Measurements from ENCODE around the gene GAN. TPM values are rescaled to one million over a fixed set of nuclear protein-coding genes. Genes with fewer than 3 reads are reported as not detected.

GAN gene
- total RNA-seq, 1 experiment from 2014 or later, result 22.5 TPM

DNA sequence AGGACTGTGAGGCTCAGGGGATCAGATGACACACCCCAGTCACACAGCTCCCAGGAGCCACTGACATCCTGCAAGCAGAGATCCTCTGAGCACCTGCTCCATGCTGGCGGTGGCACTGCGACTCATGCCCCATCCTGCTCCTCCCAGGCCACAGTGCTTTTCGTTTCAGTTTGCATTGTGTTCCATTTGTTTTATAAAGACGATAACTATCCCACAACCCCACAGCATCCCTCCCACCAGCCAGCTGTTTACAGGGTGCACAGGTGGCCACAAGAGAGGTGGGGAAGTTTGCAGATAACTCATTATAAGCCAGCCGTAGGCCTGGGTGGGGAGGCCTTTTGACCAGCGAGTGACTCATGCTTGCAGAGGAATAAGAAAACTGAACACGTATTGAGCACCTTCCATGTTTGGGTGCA is 48.1 kb upstream of the GAN start:
- no peak overlapping the region for H3K27ac ChIP-seq (ENCODE audit: low read depth, low read length)
- peak overlapping the region in 1 of 2 experiments; percentile 4; a peak in 1 of 4 replicates for H3K4me3 ChIP-seq (replicated peaks in 1 of 2; ENCODE audit: low read depth in 1 of 2, low read length in 2 of 2)
- no peaks in the 10 kb centered on the region for H3K36me3 ChIP-seq (ENCODE audit: control insufficient read depth in 1 of 2, insufficient read depth in 2 of 2, low read length in 2 of 2)
- peak; percentile 77 for ATAC-seq
- no peak overlapping the region for H2AFZ ChIP-seq (ENCODE audit: low read depth, low read length, poor library complexity, severe bottlenecking)
- no peak for DNase-seq (ENCODE audit: low read depth, low spot score)
- POLR2A ChIA-PET, result no interaction called here
- no peaks in the 10 kb centered on the region for H3K79me2 ChIP-seq (ENCODE audit: insufficient read depth, low read length)
- peak overlapping the region; percentile 60 for H3K4me2 ChIP-seq (ENCODE audit: low read length)
- intact Hi-C loops (cut with micrococcal nuclease), result no loop called here
- no peaks in the 10 kb centered on the region for H3K9me3 ChIP-seq (ENCODE audit: control insufficient read depth in 1 of 2, insufficient read depth in 1 of 2, low read depth in 1 of 2, low read length in 2 of 2)
- RAD21 ChIA-PET (ENCODE audit: low non-redundant PET in 1 of 2, low total read pairs in 2 of 2, uncharacterized antibody in 2 of 2, unreplicated experiment in 2 of 2), result no interaction called here
- TF ChIP-seq CBX3 (IDR thresholded peaks at IDR 0.05; ENCODE audit: low read depth) (peak; percentile 83), ZNF274 (IDR thresholded peaks at IDR 0.05; ENCODE audit: low read depth, low read length) (no peak), TCF7L2 (IDR thresholded peaks at IDR 0.05; ENCODE audit: borderline replicate concordance, extremely low read depth, insufficient read depth, insufficient read length) (no peak), SRF (IDR thresholded peaks at IDR 0.05; ENCODE audit: low read depth) (no peak; the same call in 1 of the 2 replicates), YY1 (IDR thresholded peaks at IDR 0.05; ENCODE audit: extremely low read depth, insufficient replicate concordance, low read depth, low read length) (no peak), CTCF (IDR thresholded peaks at IDR 0.05 in 2 of 3, conservative IDR thresholded peaks at IDR 0.05 in 1 of 3; ENCODE audit: borderline replicate concordance in 1 of 3, insufficient read depth in 1 of 3, low read depth in 2 of 3, low read length in 2 of 3) (no peak), RAD21 (IDR thresholded peaks at IDR 0.05; ENCODE audit: low read depth) (0 out of 2 replicates have a peak, but pooled peaks have one; percentile 9), CEBPB (IDR thresholded peaks at IDR 0.05; ENCODE audit: low read depth) (no peak), EZH2 (IDR thresholded peaks at IDR 0.05) (no peak), FOSL1 (IDR thresholded peaks at IDR 0.05; ENCODE audit: low read depth) (peak; percentile 63), ATF3 (IDR thresholded peaks at IDR 0.05) (no peak)
- TF ChIP-seq, protein P1, sequence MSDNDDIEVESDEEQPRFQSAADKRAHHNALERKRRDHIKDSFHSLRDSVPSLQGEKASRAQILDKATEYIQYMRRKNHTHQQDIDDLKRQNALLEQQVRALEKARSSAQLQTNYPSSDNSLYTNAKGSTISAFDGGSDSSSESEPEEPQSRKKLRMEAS (IDR thresholded peaks at IDR 0.05), result peak; percentile 76
- no peaks in the 10 kb centered on the region for H4K20me1 ChIP-seq (ENCODE audit: insufficient read depth)
- H3K9ac ChIP-seq (ENCODE audit: low read length), result 0 out of 2 replicates have a peak overlapping the region, but pooled peaks have one; percentile 5
- no peaks in the 10 kb centered on the region for H3K27me3 ChIP-seq (ENCODE audit: insufficient read depth, low read length)
- CTCF ChIA-PET, result no interaction called here
- peaks cover 0 to 13% of the 10 kb centered on the region in 2 experiments; a peak in 2 of 4 replicates for H3K4me1 ChIP-seq (ENCODE audit: control insufficient read depth in 1 of 2, insufficient read depth in 2 of 2, low read length in 2 of 2)
- no TSS peak for BruUV-seq (replicated peaks)
- H3K9me2 ChIP-seq (ENCODE audit: insufficient read depth), result no peaks in the 10 kb centered on the region

Measured in HCT116 (cell line).